Panc1 (cell line): Measurements from ENCODE around the gene ETNK1. TPM values are rescaled to one million over a fixed set of nuclear protein-coding genes. Genes with fewer than 3 reads are reported as not detected.

Source experiments
- ATAC-seq: fragments of 200-7000 bp; cut with Tn5 transposase; 2 replicates; pipeline ENCODE4 v1.9.1; 2020; ENCODE audit warnings: mild to moderate bottlenecking, moderate library complexity
- BruUV-seq: library from RNA; stranded (reverse); fragments of 400-500 nt; replicated peaks from 2 replicates; lab custom pipeline; 2021; lab: Mats Ljungman, UMichigan
- CTCF ChIA-PET: fragments of 300-600 bp; sonication (Branson Sonifier 250); formaldehyde crosslinking; loops from one replicate; lab custom pipeline; 2022; ENCODE audit warnings: antibody characterized with exemption; lab: Charles Lee
- POLR2A ChIA-PET: fragments of 300-600 bp; sonication (Branson Sonifier 250); formaldehyde crosslinking; loops from one replicate; lab custom pipeline; 2022; ENCODE audit warnings: antibody characterized with exemption; lab: Charles Lee
- DNase-seq: peaks from one replicate; pipeline ENCODE4 v3.0.0-alpha.2; 2010; ENCODE audit warnings: low read depth, low spot score
- H3K27ac ChIP-seq: 2 replicates; pipeline ENCODE4 v1.5.1; 2011; ENCODE audit warnings: mild to moderate bottlenecking, low read length, inconsistent platforms
- H3K27me3 ChIP-seq: fragments of 200-500 bp; sonication (Bioruptor generic); 2 replicates; pipeline ENCODE4 v1.6.0; 2014; ENCODE audit warnings: low read length, inconsistent platforms; ENCODE audit not compliant: control insufficient read depth, insufficient read depth
- H3K36me3 ChIP-seq: fragments of 200-500 bp; sonication (Bioruptor generic); 2 replicates; pipeline ENCODE4 v1.5.1; 2014; ENCODE audit warnings: inconsistent platforms, mild to moderate bottlenecking, low read length, moderate library complexity; ENCODE audit not compliant: control insufficient read depth, insufficient read depth
- H3K4me1 ChIP-seq: 2 replicates; pipeline ENCODE4 v1.5.1; 2011; ENCODE audit warnings: inconsistent platforms, mild to moderate bottlenecking, low read length, moderate library complexity; ENCODE audit not compliant: control insufficient read depth, insufficient read depth
- H3K4me3 ChIP-seq, 2 experiments: 2 replicates each; pipeline ENCODE4 v1.5.1; 2011 to 2012; ENCODE audit warnings: low read depth in 2 of 2, low read length in 2 of 2, mild to moderate bottlenecking in 2 of 2, inconsistent platforms in 1 of 2, moderate library complexity in 1 of 2
- H3K9me3 ChIP-seq: fragments of 200-500 bp; sonication (Bioruptor generic); 2 replicates; pipeline ENCODE4 v1.5.1; 2014; ENCODE audit warnings: low read depth, mild to moderate bottlenecking, inconsistent platforms, low read length, moderate library complexity; ENCODE audit not compliant: control insufficient read depth, insufficient read depth
- POLR2AphosphoS5 ChIP-seq: IDR thresholded peaks from 2 replicates; pipeline ENCODE4 v1.6.1; 2012; ENCODE audit warnings: mild to moderate bottlenecking, low read depth, low read length, moderate library complexity
- REST ChIP-seq, 2 experiments: IDR thresholded peaks; 2 replicates each; pipeline ENCODE4 v1.6.1; 2011 to 2012; ENCODE audit warnings: low read depth in 2 of 2, control low read depth in 1 of 2, low read length in 1 of 2, mild to moderate bottlenecking in 1 of 2, moderate library complexity in 1 of 2; ENCODE audit not compliant: insufficient read depth in 1 of 2
- SIN3A ChIP-seq: IDR thresholded peaks from 2 replicates; pipeline ENCODE4 v1.6.1; 2012; ENCODE audit warnings: low read depth, mild to moderate bottlenecking, low read length, moderate library complexity, borderline replicate concordance; ENCODE audit not compliant: insufficient read depth
- TCF7L2 ChIP-seq: IDR thresholded peaks from 2 replicates; pipeline ENCODE4 v1.6.1; 2011; ENCODE audit warnings: mild to moderate bottlenecking, low read depth, low read length, inconsistent platforms
- in situ Hi-C: cut with HindIII; loops from 2 replicates; pipeline ENCODE4 v1.10.0; 2016; ENCODE audit warnings: low sequenced_read_pairs, low pct_unique_long_range_greater_than_20kb
- intact Hi-C: fragments of 100-400 bp; cut with micrococcal nuclease; formaldehyde crosslinking; loops from one replicate; pipeline ENCODE4 v1.10.0; 2022; ENCODE audit not compliant: unreplicated experiment
- total RNA-seq: library from RNA; stranded (reverse); gene quantifications from one replicate; pipeline ENCODE4 v1.2.1, GENCODE V29; 2021; ENCODE audit not compliant: unreplicated experiment
- TF ChIP-seq, protein P1 (sequence below): fragments of 450-650 bp; IDR thresholded peaks from 2 replicates; pipeline ENCODE4 v1.5.1; 2017; ENCODE audit warnings: mild to moderate bottlenecking

ETNK1 gene
- total RNA-seq, 1 experiment from 2014 or later: 43.1 TPM

GRCh38 chr12:22624548-22624869 is 462 bp upstream of the ETNK1 start:
- Histone ChIP-seq H3K4me3 (peak overlapping the region; percentile 92 to 98), H3K9me3 (no peaks in the 10 kb centered on the region), H3K36me3 (peaks cover 3% of the 10 kb centered on the region; the same call in 1 of the 2 replicates), H3K4me1 (peaks cover 13% of the 10 kb centered on the region; the same call in 1 of the 2 replicates), H3K27me3 (no peaks in the 10 kb centered on the region), H3K27ac (peak overlapping the region; percentile 97)
- TF ChIP-seq POLR2AphosphoS5 (no peak), REST (IDR thresholded peaks at IDR 0.05; ENCODE audit: insufficient read depth in 1 of 2, low read depth in 2 of 2, low read length in 1 of 2) (no peak), TCF7L2 (no peak), SIN3A (no peak)
- TF ChIP-seq, protein P1, sequence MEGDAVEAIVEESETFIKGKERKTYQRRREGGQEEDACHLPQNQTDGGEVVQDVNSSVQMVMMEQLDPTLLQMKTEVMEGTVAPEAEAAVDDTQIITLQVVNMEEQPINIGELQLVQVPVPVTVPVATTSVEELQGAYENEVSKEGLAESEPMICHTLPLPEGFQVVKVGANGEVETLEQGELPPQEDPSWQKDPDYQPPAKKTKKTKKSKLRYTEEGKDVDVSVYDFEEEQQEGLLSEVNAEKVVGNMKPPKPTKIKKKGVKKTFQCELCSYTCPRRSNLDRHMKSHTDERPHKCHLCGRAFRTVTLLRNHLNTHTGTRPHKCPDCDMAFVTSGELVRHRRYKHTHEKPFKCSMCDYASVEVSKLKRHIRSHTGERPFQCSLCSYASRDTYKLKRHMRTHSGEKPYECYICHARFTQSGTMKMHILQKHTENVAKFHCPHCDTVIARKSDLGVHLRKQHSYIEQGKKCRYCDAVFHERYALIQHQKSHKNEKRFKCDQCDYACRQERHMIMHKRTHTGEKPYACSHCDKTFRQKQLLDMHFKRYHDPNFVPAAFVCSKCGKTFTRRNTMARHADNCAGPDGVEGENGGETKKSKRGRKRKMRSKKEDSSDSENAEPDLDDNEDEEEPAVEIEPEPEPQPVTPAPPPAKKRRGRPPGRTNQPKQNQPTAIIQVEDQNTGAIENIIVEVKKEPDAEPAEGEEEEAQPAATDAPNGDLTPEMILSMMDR: no peak
- ATAC-seq: peak; percentile 73
- intact Hi-C loops (no loop called here), in situ Hi-C loops (no loop called here)
- BruUV-seq: TSS peak; percentile 98
- ChIA-PET CTCF (no interaction called here), POLR2A (interaction anchor here (0.6 to 0.8 kb wide), 2 partner anchors 36 to 79 kb away, joined by 3 read pairs; no protein-coding TSS in a partner anchor)
- no peak for DNase-seq

- BruUV-seq: no TSS peak
- H3K4me1 ChIP-seq: peaks cover 13% of the 10 kb centered on the region; the same call in 1 of the 2 replicates
- peaks cover 3% of the 10 kb centered on the region; the same call in 1 of the 2 replicates for H3K36me3 ChIP-seq
- H3K4me3 ChIP-seq: peak overlapping the region; percentile 92 to 98
- ATAC-seq (peak; percentile 6; the same call in 1 of the 2 replicates), DNase-seq (no peak)
- peak overlapping the region; percentile 97 for H3K27ac ChIP-seq
- in situ Hi-C loops (no loop called here), intact Hi-C loops (loop anchor here (5.0 kb wide), 1 partner anchor 84 kb away; the partner anchor contains the start of gene C2CD5)
- H3K9me3 ChIP-seq: no peaks in the 10 kb centered on the region
- TF ChIP-seq TCF7L2 (peak; percentile 77), REST (IDR thresholded peaks at IDR 0.05; ENCODE audit: insufficient read depth in 1 of 2, low read depth in 2 of 2, low read length in 1 of 2) (no peak)
- ChIA-PET POLR2A (no interaction called here), CTCF (interaction anchor here (0.6 kb wide), 1 partner anchor 928 kb away, joined by 4 read pairs; no protein-coding TSS in a partner anchor)
- no peaks in the 10 kb centered on the region for H3K27me3 ChIP-seq
Measured at GRCh38 chr12:22625762-22626294, 857 bp downstream of the ETNK1 start.
